ENCODE data around the gene IFI6. TPM values are rescaled to one million over a fixed set of nuclear protein-coding genes. Genes with fewer than 3 reads are reported as not detected.

Gene IFI6
- total and polyA plus RNA-seq, 2 of the 8 experiments (the other 6 are each of a cell fraction or from before 2014, with no cell fraction given) = 6.1 to 13.2 TPM

DNA sequence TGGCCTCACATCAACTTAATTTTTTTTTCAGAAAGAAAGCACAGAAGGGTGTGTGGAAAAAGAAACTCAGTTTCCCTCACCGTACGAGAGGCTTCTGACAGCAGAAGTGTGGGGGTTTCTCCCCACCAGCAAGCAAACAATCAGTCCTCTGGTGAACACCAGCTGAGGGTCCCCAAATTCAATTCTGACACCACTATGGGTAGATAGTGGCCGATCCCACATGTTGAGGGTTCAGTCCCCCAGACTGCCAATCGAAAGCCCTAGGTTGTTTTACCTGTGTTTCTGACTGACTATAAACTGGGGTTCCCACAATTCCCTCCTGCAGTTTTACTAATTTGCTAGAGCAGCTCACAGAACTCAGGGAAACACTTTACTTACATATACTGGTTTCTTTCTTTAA, 2.1 kb downstream of the IFI6 start:
- Histone ChIP-seq H4K20me1 (replicated peaks in 1 of 2; ENCODE audit: control insufficient read depth in 1 of 2, insufficient read depth in 2 of 2, low read length in 2 of 2) (no peaks in the 10 kb centered on the region), H2BK5ac (ENCODE audit: low read depth, low read length) (no peak overlapping the region), H3K27ac (ENCODE audit: low read depth, low read length) (no peak overlapping the region), H3K4me3 (ENCODE audit: extremely low read depth in 1 of 4, insufficient read depth in 2 of 4, low read depth in 3 of 4, low read length in 4 of 4) (no peak overlapping the region), H2BK120ac (replicated peaks; ENCODE audit: low read depth, low read length) (no peak overlapping the region), H4K8ac (ENCODE audit: extremely low read depth, insufficient read depth, low read length) (no peak overlapping the region), H4K5ac (ENCODE audit: insufficient read length, low read depth, low read length) (no peak overlapping the region), H3K79me1 (ENCODE audit: low read depth, low read length) (no peaks in the 10 kb centered on the region), H3K9me3 (ENCODE audit: insufficient read depth in 2 of 2, low read depth in 1 of 2, low read length in 1 of 2) (no peaks in the 10 kb centered on the region), H2BK12ac (ENCODE audit: low read depth, low read length) (no peak overlapping the region), H3K9ac (replicated peaks in 1 of 4; ENCODE audit: extremely low read depth in 1 of 4, low read depth in 3 of 4, low read length in 3 of 4) (no peak overlapping the region), H3K14ac (ENCODE audit: insufficient read length) (no peak overlapping the region), H3K36me3 (ENCODE audit: control insufficient read depth in 2 of 4, insufficient read depth in 4 of 4, low read length in 3 of 4) (no peaks in the 10 kb centered on the region), H2AK5ac (ENCODE audit: low read depth, low read length) (no peak overlapping the region), H3K4ac (replicated peaks; ENCODE audit: insufficient read length, low read depth, low read length) (no peak overlapping the region), H3K4me2 (ENCODE audit: insufficient read depth in 1 of 2, low read depth in 2 of 2, low read length in 2 of 2) (0 out of 4 replicates have a peak overlapping the region, but pooled peaks of 1 of the 2 experiments have one; percentile 13), H3K23ac (ENCODE audit: insufficient read length) (no peak overlapping the region), H3K23me2 (ENCODE audit: low read depth, low read length) (peaks cover 2% of the 10 kb centered on the region; the same call in 1 of the 2 replicates), H2BK15ac (ENCODE audit: low read length) (no peak overlapping the region), H3K79me2 (ENCODE audit: control insufficient read depth in 1 of 2, insufficient read depth in 2 of 2, low read length in 2 of 2) (no peaks in the 10 kb centered on the region), H3K18ac (ENCODE audit: extremely low read depth, low read length) (no peak overlapping the region), H3K27me3 (replicated peaks in 1 of 4; ENCODE audit: control insufficient read depth in 3 of 4, extremely low read depth in 1 of 4, insufficient read depth in 3 of 4, low read length in 3 of 4) (peaks cover 0 to 7% (median 4%) of the 10 kb centered on the region in 4 experiments; a peak in 2 of 7 replicates), H2BK20ac (ENCODE audit: low read length) (no peak overlapping the region), H3K4me1 (replicated peaks in 1 of 4; ENCODE audit: control insufficient read depth in 3 of 4, insufficient read depth in 4 of 4, low read length in 3 of 4) (peaks cover 2 to 11% (median 7%) of the 10 kb centered on the region in 4 experiments; a peak in 5 of 7 replicates), H4K91ac (replicated peaks; ENCODE audit: insufficient read length, low read length) (no peak overlapping the region), H2AFZ (ENCODE audit: low read length) (no peak overlapping the region), H3K56ac (replicated peaks; ENCODE audit: insufficient read length, low read depth, low read length) (no peak overlapping the region)
- 78% methylated on average over 4 of the region's 4 CpGs; no CpG with 5 or more reads in 1 of the 2 experiments for WGBS, 2 experiments (ENCODE audit: extremely low coverage in 1 of 2, insufficient coverage in 1 of 2, insufficient read length in 1 of 2, insufficient replicate concordance in 2 of 2, low coverage in 1 of 2, low lambda C conversion rate in 2 of 2, missing lambda C conversion rate in 1 of 2)
- ChIA-PET POLR2A (ENCODE audit: partially characterized antibody) (no interaction called here), CTCF (ENCODE audit: partially characterized antibody) (interaction anchor here (0.5 to 13.1 kb wide), 49 partner anchors 8 to 562 kb away, joined by 3 to 472 read pairs (median 4); partner anchors contain the start of genes AHDC1, FAM76A, MAP3K6 and STX12)
- DNase-seq (ENCODE audit: low read depth in 1 of 2, low spot score in 2 of 2) (no peak), FAIRE-seq (no peak)
- TF ChIP-seq JUN (IDR thresholded peaks at IDR 0.05; ENCODE audit: low read depth, low read length) (no peak), BRCA1 (IDR thresholded peaks at IDR 0.05; ENCODE audit: low read depth, low read length) (no peak), CBX8 (IDR thresholded peaks at IDR 0.05; ENCODE audit: borderline replicate concordance, low read depth, low read length) (no peak), RAD21 (IDR thresholded peaks at IDR 0.05 in 1 of 2, conservative IDR thresholded peaks at IDR 0.05 in 1 of 2; ENCODE audit: low read depth in 2 of 2, low read length in 2 of 2) (no peak), POLR2A (IDR thresholded peaks at IDR 0.05; ENCODE audit: control extremely low read depth in 1 of 2, low read depth in 2 of 2, low read length in 2 of 2) (no peak), CHD2 (IDR thresholded peaks at IDR 0.05; ENCODE audit: low read length) (no peak), SP1 (IDR thresholded peaks at IDR 0.05; ENCODE audit: low read depth, low read length) (no peak), RFX5 (IDR thresholded peaks at IDR 0.05; ENCODE audit: borderline replicate concordance, low read depth, low read length) (no peak), SRF (IDR thresholded peaks at IDR 0.05; ENCODE audit: low read depth, low read length) (no peak), EGR1 (IDR thresholded peaks at IDR 0.05; ENCODE audit: borderline replicate concordance, low read depth, low read length) (no peak), SP2 (IDR thresholded peaks at IDR 0.05; ENCODE audit: low read length) (no peak)
- TF ChIP-seq, protein P1, sequence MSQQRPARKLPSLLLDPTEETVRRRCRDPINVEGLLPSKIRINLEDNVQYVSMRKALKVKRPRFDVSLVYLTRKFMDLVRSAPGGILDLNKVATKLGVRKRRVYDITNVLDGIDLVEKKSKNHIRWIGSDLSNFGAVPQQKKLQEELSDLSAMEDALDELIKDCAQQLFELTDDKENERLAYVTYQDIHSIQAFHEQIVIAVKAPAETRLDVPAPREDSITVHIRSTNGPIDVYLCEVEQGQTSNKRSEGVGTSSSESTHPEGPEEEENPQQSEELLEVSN (IDR thresholded peaks at IDR 0.05) = no peak

Measured in H1 (cell line).